ENCODE measurements around the gene NSMF.

GRCh38 chr9:137470785-137471184 lies 11.7 kb upstream of the NSMF start:
- no peak for TF ChIP-seq POLR2AphosphoS5 (IDR thresholded peaks at IDR 0.05; ENCODE audit: insufficient read depth in 1 of 2, low read depth in 1 of 2)
- no peak for TF ChIP-seq POLR2A (IDR thresholded peaks at IDR 0.05)
